Activated gamma-delta T cell (primary cell): ENCODE measurements around the gene TENM4.

Experiments used
- DNase-seq: peaks from one replicate; lab custom pipeline; 2025; lab: John Stamatoyannopoulos, UW

Gene TENM4

DNA sequence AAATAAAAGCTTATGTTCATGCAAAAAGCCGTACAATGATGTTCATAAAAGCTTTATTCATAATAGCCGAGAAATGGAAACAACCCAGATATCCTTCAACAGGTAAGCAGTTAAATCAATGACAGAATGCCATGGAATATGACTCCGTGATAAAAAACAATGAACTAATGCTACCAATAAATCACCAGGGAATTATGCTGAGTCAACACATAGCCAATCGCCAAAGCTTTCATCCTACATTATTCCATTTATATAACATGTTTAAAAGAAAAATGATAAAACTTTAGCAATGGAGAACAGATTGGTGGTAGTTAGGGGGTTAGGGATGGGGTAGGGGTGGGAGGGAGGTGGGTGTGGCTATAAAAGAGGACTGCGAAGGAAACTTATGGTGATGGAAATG is 356.4 kb downstream of the TENM4 start:
- no peak for DNase-seq

DNA sequence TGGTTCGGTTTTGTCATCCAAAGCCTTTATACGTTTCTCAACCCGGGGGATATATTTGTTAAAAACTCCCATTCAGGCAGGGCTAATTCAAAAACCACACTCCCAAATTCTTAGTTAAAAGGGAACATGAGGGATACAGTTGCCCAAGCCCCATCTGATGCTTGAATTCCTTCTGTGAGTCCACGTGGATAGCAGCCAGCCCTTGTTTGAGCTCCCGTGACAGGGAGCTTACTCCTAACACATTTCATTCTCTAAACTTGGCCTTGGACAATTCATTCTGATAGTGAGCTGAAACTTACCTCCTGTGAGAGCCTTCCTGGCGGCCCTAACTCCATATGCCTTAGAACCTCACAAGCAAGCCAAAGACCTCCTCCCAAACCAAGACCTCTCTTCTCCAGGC is 357.5 kb downstream of the TENM4 start:
- no peak for DNase-seq

DNA sequence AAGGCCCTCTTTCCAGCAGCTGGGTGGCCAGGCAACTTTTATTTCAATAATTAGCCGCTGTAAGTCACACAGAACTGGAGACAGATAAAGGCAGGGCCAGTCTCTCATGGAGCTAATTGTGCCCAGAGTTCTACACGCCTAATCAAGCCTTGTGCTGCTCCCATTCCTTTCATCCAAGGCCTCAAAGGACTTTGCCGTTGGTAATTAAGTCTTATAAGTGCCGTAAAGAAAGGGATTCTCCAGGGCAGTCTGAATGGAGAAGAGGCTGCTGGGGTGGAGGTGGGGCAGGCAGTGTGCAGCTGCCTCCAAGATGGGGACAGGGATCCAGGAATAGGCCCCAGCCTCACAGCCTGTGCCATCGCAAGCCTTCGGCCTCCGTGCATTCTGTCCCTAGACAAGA is 357.9 kb downstream of the TENM4 start:
- DNase-seq = no peak

DNA sequence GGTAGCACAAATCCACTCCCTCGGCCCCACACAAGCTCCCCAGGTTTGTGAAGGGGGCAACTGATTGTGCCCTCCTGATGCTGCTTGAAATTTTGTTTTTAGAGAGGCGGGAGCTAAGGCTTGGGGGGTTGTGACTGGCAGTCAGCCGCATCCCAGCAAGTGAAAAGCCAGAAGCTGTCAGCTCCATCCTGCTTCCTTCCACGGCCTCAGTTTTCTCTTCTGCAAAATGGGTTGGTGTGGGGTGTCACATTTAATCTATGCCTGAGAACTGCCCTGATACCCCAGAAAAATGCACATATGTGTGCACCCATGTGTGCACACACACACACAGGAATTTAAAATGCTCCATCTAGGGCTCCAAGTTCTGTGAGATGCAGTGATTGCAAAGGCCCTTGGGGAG is 358.6 kb downstream of the TENM4 start:
- DNase-seq = no peak

DNA sequence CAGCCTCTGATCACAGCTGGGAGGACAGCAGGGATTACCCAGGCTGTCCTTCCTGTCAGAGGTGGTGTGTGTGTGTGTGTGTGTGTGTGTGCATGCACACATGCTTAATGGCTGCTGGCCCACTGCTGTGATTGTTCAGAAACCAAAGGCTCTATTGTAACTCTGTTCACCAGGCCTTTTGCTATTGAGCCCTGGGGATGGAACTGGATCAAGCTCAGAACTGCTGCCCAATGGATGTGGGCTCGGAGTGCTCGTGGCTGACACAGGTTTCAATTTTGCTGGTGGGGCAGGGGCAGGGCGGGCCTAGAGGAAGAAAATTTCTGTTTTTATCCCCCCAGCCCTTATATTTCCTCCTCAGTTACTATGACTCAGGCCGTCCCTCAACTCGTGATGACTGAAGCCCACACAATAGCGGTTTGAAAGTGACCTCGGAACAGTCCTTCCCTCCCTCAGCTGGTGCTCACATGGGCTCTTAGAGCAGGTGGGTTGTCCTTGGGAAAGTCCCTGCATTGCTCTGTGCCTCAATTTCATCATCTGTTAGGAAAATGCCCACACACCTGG is 359.3 kb downstream of the TENM4 start:
- no peak for DNase-seq

DNA sequence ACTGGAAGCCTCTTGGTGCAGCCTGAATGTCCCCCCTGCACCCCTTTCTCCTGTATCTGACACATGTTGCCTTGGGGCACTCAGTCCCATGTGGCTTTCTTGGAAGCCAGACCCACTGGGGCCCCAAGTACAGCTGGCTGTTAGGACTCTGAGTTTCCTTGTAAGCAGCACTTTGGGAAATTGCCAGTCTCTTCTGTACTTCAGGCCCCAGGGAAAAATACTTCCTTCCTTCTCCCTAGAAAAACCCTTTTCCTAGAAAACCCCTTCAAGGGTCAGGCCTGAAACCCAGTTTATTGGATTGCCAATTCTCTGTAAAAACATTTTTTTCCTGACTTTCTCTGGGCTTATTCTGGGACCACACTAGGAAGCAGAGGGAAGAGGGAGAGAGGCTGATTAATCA is 360.3 kb downstream of the TENM4 start:
- DNase-seq = no peak

DNA sequence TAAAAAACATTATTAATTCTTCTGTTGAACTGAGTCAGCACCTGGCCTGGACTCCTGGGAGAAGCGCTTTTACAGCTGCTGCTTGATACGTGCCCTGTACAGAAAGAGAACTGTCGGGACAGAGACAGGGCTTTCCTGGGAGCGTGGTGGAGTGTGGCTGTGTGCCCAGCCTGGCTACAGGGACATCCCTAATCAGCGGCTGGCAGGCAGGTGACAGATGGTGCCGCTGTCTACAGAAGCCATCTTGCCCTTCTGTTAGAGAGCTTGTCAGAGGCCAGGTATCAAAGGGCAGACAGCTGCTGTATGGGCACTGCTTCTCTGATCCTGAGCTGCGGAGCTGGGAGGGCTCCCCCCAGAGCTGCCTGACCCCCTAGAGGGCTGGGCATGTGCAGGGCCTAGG is 361.8 kb downstream of the TENM4 start:
- no peak for DNase-seq

DNA sequence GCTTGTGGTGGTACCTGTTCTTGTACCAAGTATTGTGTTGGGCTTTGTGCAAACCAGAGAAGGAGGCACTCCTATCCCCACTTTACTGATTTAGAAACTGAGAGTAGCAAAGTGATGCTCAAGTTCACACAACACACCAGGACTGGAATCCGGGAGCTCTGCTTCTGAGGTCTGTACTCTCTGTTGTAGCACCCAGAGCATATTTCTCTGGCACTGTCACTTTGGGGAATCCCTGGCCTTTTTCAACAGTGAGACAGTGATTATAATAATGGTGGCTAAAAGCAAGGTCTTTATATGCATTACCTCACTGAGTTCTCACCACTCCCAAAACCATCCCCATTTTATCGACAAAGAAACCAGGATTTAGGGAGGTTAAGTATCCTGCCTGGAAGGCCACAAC is 362.4 kb downstream of the TENM4 start:
- DNase-seq = no peak

DNA sequence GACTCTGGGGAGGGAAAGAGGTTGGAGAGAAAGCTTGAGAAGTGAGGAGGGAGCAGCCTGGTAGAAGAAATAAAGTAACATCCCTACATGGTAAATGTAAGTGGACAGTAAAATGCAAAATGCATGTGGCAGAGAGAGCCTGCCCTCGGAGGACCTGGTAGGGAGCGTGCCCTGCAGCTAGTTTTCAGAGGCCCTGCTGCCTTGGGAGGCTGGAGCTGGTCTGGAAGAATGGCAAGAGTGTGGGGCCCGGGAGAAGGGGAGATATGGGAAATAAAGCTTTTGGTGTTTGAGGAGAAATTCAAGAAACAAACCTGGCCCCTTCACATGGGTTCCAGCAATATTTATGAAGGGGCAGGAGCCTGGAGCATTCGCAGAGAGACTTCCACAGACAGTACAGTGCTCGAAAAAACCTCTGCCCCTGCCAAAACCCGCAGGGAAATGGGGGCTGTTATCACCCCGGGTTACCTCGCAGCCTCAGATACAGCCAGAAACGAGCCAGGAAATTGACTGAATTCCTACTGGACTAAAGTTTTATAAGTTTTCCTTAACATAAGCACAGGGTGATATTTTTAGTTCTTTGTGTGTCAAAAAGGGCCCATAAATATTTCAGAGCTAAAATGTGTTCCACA is 363.0 kb downstream of the TENM4 start:
- DNase-seq = no peak

DNA sequence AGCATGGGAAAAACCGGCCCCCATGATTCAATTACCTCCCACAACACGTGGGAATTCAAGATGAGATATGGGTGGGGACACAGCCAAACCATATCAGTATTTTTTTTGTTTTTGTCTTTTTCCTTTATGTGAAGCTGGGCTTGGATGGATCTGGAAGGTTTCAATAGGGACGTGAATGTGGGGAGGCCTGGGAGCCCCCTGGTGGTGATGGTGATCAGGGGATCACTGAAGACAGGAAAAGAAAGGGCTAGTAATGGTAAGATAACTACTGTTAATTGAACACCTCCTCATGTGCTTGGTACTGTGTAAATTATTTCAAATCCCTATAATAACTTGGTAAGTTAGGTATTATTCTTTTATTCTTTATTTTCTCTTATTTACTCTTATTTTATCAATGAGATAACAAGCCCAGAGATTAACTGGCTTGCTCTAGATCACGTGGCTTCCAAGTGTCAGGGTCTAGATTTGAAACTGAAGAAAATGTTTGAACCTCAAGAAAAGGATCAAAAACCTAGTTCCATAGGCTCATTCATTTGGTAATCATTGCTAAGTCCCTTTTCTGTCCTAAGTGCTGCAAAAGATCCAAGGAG is 364.2 kb downstream of the TENM4 start:
- DNase-seq = no peak

DNA sequence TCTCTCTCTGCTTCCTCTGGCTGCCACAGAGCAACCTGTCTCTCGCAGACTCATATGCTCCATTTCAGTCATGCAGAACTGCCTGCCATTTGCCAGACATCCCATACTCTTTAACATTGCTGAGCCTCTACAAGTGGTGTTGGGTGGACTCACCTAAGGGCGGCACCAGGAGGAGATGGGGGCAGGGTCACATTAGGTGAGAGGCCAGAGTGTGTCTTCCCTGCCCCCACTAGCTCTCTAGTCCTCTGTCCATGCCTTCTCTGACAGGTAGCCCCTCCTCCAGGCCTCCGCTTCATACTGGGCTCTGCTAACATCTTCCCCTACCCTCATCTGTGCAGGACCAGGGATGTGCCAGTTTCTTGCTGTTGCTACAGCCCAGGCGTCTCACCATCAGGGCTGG is 366.3 kb downstream of the TENM4 start:
- DNase-seq = no peak

DNA sequence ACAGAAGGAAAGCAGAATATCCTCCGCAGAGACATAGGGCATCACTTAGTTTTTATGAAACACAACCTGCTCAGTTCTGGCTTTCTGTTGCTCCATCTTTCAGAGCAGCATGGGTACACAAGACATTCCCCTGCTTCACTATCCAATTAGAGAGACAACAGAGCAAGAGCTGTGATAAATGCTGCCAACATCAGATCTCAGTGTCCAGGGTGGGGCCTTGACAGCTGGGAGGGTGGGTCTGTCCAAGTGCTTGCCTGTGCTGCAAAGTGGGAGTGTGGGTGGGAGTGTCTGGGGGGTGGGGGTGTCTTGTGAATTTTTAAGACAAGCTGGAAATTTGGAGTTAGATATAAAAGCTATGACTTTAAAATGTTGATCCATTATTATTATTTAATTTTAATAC is 369.6 kb downstream of the TENM4 start:
- DNase-seq = no peak

DNA sequence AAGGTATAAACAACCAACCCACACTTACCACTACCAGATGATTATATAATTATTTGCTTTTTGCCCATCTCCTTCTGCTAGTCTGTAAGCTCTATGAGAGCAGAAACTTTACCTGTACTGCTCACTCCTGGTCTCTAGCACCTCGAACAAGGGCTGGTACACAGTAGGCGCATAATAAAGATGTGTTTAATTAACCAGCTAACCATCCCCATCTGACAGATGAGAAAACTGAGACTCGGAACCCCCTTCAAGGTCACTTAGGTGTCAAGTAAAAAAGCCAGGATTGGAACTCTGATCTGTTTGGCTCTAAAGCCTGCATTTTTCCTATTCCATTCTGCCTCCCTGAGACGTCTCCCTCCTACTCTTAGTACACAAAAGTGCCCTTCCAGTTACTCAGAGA is 370.3 kb downstream of the TENM4 start:
- DNase-seq = no peak

DNA sequence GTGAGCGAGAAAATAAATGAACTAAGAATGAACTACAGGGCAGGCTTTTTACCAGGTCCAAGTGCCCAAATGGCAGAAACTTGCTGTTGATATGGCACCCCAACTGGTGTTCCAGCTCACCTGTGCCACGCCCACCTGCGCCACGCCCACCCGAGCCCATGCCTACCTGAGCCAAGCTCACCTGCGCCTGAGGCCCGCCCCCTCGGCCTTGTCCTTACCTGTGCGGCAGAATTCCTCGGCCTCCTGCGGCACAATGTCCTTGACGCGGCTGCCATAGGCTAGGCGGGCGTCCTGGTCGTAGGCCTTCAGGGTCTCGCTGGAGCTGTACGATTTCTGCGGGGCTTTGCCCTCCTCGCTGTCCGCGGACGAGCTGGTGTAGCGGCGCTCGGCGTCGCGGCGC is 371.3 kb downstream of the TENM4 start:
- no peak for DNase-seq

DNA sequence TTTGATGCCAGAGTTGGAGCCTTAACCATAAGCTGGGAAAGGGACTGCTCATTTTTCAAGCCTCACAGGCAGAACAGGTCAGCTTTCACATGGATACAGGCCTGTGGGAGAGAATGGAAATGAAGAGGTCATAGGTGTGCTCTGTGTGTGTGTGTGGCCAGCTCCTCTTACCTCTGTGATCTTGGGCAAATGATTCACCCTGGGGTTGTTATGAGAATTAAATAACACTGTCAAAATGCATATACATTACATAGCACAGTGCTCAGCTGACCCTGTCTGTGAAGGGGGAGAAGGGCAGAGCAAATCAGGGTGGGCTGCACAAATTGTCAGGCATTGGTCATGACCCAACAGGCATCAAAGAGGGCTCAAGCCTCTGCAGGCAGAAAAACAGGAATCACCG is 372.5 kb downstream of the TENM4 start:
- no peak for DNase-seq

DNA sequence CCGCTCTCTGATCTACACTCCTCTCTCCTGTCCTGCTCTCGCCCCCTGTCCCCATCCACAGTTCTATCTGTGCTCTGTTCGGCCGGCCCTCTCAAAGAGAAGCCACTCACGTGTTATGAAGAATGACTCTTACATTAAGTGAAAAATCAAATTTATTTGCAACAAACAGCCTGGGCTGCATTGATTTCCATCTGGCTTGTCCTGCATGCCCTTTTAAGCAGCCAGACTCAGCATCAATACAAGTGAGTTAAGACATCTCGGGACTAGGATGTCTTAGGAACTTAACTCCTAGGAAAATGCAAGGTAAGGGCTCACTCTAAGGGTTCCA is 373.5 kb downstream of the TENM4 start:
- no peak for DNase-seq

DNA sequence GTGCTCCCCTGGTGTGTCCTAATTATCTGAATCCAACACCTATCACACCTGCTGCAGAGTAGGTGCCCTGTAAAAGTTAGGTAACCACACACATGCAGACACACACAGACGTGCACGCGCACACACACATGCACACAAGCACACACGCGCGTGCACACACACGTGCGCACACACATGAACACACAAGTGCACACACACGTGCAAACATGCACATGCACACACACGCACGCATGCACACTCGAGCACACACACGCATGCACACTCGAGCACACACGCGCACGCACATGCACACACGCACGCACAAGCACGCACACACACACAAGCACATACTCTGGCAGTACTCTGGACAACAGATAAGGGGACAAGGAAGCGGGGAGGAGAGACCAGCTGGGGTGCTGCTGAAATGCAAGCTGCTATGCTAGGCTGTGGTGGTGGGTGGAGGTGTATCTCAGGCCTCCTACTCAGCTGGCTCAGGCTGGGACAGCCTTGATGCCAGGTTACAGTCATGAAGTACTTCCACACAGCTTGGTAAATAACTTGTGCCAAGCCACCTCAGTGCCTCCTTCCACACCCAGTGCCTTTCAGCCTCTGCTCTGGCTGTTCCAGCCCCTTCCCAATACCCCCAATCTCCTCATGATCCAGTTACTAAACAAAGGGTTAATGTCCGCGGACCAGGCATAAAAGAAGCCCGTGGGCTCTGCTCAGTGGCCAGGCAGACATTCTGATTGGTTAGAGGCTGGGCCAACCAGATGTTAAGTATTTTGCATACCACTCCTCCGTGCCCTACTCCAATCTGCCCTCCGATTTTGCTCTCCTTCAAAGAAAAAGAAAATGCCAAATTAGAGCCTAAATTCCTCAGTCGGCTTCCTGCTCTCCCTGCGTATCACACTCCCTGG is 374.1 kb downstream of the TENM4 start:
- DNase-seq = no peak

DNA sequence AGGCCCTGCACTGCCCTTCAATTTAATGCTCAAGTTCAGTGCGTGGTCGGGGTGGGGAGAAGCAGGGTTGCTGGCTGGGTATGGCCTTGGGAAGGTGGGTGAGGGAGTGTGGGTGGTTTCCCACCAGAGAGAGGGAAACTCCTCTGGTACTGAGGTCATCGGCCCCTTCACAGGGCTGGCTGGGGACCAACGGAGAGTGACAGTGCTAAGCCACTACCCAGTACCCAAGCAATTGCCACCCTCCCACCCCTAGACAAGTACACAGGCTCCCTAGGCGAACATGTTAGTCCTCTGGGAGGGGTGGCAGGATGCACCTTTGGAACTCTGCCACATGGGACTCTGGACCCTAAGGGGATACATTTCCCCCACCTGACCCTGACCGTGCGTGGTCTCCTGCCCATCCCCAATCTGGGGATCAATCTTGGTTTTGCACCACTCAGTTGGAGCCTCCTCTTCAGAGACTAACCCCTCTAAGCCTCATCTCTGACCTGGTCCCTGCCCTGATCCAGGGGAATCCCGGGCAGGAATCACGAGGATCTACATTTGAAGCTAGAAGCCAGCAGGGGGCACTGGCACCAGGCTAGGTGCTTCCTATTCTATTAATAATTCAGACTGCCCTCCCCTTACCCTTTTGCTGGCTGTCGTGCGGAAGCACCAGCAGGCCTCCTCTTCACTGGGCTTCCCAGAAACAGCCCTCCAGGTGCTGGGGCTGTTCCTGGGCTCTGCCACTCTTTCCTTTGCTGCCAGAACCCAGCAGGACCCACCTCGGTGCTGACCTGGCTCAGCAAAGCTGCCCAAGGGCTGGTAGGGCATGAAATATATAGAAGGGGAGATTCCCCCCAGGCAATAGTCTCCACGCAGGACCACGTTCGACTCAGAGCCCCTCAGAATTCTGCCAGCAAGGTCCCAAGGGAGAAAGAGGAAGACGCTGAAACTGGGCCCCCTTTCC is 377.7 kb downstream of the TENM4 start:
- DNase-seq = no peak

DNA sequence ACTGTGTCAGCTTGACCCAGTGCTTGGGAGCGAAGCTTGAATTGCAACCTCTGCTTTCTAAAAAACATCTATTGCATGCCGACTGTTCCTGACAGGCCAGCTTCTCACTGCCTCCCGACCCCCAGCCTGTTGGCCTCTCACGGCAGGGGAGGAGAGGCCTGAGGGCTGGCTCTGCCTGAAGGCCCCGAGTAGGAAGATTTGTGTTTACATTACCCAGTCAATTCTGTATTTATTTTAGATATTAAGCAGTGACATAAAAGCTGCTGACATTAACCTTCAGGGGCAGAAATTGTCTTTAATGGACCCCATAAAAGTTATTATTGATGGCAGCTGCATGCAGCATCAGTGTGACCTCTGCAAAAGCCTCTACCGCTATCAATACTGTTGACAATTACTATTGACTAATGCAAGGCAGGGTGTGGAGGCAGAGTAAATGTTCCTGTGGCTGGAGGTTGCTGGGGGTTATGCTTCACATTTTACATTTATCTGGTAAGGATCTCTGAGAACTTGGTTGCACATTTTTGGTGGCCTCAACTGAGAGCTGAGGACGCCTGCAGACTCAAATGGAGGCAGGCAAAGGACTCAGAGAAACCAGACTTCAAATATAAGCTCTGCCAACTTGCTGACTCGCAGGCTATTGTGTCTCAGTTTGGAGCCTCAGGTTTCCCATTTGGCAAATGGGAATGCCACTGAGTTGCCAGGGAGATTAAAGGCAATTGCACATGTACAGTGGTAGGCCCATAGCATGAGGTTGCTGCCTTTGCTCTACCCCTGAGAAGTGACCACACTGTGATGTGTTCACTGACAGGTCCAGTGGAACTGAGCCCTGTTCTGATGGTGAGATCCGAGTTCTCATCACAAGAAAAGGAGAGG is 380.5 kb downstream of the TENM4 start:
- no peak for DNase-seq

DNA sequence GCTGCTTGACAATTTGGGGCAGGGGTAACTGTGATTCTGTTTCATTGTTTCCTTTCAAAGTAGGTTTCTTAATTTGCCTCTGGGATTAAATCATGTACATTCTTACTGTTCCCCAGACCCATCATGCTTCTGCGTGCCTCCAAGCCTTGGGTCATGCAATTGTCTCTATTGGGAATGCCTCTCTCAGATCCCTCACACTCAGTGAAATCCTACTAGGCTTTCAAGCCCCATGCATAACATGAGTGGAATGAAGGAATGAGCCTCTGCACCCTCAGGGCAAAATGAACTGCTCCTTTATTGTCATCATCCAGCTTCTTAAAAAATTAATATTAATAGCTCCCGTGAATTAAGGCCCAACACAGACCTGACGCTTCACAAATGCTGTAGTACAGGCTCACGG is 381.7 kb downstream of the TENM4 start:
- DNase-seq = no peak
